ENCODE results near the gene FANK1. TPM values are rescaled to one million over a fixed set of nuclear protein-coding genes. Genes with fewer than 3 reads are reported as not detected.

Gene FANK1
- polyA plus RNA-seq, 3 donors = 0.20 TPM; not detected in 2

DNA sequence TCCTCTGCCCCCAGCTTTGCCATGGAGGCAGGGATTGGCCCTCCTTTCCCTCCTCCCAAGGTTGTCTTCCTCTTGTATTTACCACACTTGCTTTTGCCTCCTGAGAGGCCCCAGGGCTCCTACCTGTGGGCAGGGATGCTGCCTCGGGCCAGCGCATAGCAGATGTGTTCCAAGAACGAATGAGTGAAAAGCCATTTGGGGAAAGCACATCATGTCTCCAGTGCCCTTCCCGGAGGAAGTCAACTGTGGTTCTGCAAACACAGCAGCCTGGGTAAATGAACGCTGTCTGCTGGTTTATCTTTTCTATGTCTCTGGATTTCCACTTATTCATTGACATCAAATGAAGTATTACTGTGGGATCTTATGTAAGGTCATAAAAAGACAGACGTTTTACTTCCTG lies 161.7 kb downstream of the FANK1 start:
- no peaks in the 10 kb centered on the region for H3K4me1 Mint-ChIP-seq
- H3K4me3 Mint-ChIP-seq = peak overlapping the region in 1 of 2 donors; percentile 56
- H2AFZ ChIP-seq (ENCODE audit: insufficient read depth, low read depth, low read length, poor library complexity, severe bottlenecking) = no peak overlapping the region
- no peak overlapping the region for H3K9ac ChIP-seq (ENCODE audit: insufficient read depth, low read length, poor library complexity, severe bottlenecking)
- no peaks in the 10 kb centered on the region for H3K36me3 Mint-ChIP-seq
- H3K27ac Mint-ChIP-seq = no peak overlapping the region
- TF ChIP-seq, protein P1, sequence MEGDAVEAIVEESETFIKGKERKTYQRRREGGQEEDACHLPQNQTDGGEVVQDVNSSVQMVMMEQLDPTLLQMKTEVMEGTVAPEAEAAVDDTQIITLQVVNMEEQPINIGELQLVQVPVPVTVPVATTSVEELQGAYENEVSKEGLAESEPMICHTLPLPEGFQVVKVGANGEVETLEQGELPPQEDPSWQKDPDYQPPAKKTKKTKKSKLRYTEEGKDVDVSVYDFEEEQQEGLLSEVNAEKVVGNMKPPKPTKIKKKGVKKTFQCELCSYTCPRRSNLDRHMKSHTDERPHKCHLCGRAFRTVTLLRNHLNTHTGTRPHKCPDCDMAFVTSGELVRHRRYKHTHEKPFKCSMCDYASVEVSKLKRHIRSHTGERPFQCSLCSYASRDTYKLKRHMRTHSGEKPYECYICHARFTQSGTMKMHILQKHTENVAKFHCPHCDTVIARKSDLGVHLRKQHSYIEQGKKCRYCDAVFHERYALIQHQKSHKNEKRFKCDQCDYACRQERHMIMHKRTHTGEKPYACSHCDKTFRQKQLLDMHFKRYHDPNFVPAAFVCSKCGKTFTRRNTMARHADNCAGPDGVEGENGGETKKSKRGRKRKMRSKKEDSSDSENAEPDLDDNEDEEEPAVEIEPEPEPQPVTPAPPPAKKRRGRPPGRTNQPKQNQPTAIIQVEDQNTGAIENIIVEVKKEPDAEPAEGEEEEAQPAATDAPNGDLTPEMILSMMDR (IDR thresholded peaks at IDR 0.05) = no peak
- 80% methylated on average over 2 of the region's 6 CpGs for WGBS (ENCODE audit: insufficient coverage)
- H3K27me3 ChIP-seq (ENCODE audit: control insufficient read depth in 2 of 2, insufficient read depth in 2 of 2, low read length in 2 of 2) = peaks cover 0 to 6% of the 10 kb centered on the region in 2 donors
- no peaks in the 10 kb centered on the region for H3K36me3 ChIP-seq (replicated peaks in 1 of 2; ENCODE audit: control insufficient read depth in 1 of 2, insufficient read depth in 2 of 2, low read length in 2 of 2)
- DNase-seq = no peak
- intact Hi-C loops (cut with micrococcal nuclease) = no loop called here
- no peaks in the 10 kb centered on the region for H3K4me1 ChIP-seq (ENCODE audit: control insufficient read depth in 1 of 2, insufficient read depth in 2 of 2, low read length in 2 of 2)
- no peak overlapping the region for H3K4me2 ChIP-seq (replicated peaks; ENCODE audit: extremely low read depth, low read length, poor library complexity, severe bottlenecking)
- H3K9me3 ChIP-seq (replicated peaks in 1 of 2; ENCODE audit: control insufficient read depth in 1 of 2, insufficient read depth in 1 of 2, low read length in 2 of 2) = peaks cover 0 to 7% of the 10 kb centered on the region in 2 donors
- H3K4me3 ChIP-seq (replicated peaks in 1 of 3; ENCODE audit: low read depth in 2 of 3, low read length in 3 of 3) = no peak overlapping the region
- no peaks in the 10 kb centered on the region for H3K79me2 ChIP-seq (ENCODE audit: insufficient read depth, low read length)
- H3K9me3 Mint-ChIP-seq = peaks cover 0 to 3% (median 0%) of the 10 kb centered on the region in 7 donors
- no peak overlapping the region for H3K27ac ChIP-seq (ENCODE audit: low read depth in 1 of 2, low read length in 2 of 2)
- H3K27me3 Mint-ChIP-seq (ENCODE audit: low read depth in 3 of 3) = peaks cover 9 to 11% (median 10%) of the 10 kb centered on the region in 3 donors
- no peaks in the 10 kb centered on the region for H4K20me1 ChIP-seq (ENCODE audit: insufficient read depth, low read length)

- Mint-ChIP-seq H3K36me3 (no peaks in the 10 kb centered on the region), H3K27ac (no peak overlapping the region), H3K4me3 (peak overlapping the region in 1 of 2 donors; percentile 56), H3K4me1 (no peaks in the 10 kb centered on the region), H3K27me3 (ENCODE audit: low read depth in 3 of 3) (peaks cover 9 to 11% (median 10%) of the 10 kb centered on the region in 3 donors), H3K9me3 (peaks cover 0 to 3% (median 0%) of the 10 kb centered on the region in 7 donors)
- intact Hi-C loops (cut with micrococcal nuclease) = no loop called here
- Histone ChIP-seq H3K36me3 (replicated peaks in 1 of 2; ENCODE audit: control insufficient read depth in 1 of 2, insufficient read depth in 2 of 2, low read length in 2 of 2) (no peaks in the 10 kb centered on the region), H2AFZ (ENCODE audit: insufficient read depth, low read depth, low read length, poor library complexity, severe bottlenecking) (no peak overlapping the region), H3K27me3 (ENCODE audit: control insufficient read depth in 2 of 2, insufficient read depth in 2 of 2, low read length in 2 of 2) (peaks cover 0 to 6% of the 10 kb centered on the region in 2 donors), H3K79me2 (ENCODE audit: insufficient read depth, low read length) (no peaks in the 10 kb centered on the region), H3K4me2 (replicated peaks; ENCODE audit: extremely low read depth, low read length, poor library complexity, severe bottlenecking) (no peak overlapping the region), H3K9ac (ENCODE audit: insufficient read depth, low read length, poor library complexity, severe bottlenecking) (no peak overlapping the region), H3K27ac (ENCODE audit: low read depth in 1 of 2, low read length in 2 of 2) (no peak overlapping the region), H4K20me1 (ENCODE audit: insufficient read depth, low read length) (no peaks in the 10 kb centered on the region), H3K9me3 (replicated peaks in 1 of 2; ENCODE audit: control insufficient read depth in 1 of 2, insufficient read depth in 1 of 2, low read length in 2 of 2) (peaks cover 0 to 7% of the 10 kb centered on the region in 2 donors), H3K4me1 (ENCODE audit: control insufficient read depth in 1 of 2, insufficient read depth in 2 of 2, low read length in 2 of 2) (no peaks in the 10 kb centered on the region), H3K4me3 (replicated peaks in 1 of 3; ENCODE audit: low read depth in 2 of 3, low read length in 3 of 3) (no peak overlapping the region)
- 60% methylated on average over 4 of the region's 9 CpGs for WGBS (ENCODE audit: insufficient coverage)
- TF ChIP-seq, protein P1 (IDR thresholded peaks at IDR 0.05) = no peak
- no peak for DNase-seq
Measured at GRCh38 chr10:126058507-126058906, 162.1 kb downstream of the FANK1 start.

Small RNAs within 50 kb of the gene (small RNA-seq; reads per million reads assigned to genes)
- gene GNG10P1 (ENCODE audit: insufficient read length, low read depth) = not detected
- gene RF00017 (ENCODE audit: insufficient read length, low read depth) = not detected
- not detected for gene RNU2-42P (ENCODE audit: insufficient read length, low read depth)

Other genes with a start within 250 kb of the FANK1 start
- not detected for gene TEX36, start 213.4 kb upstream of the FANK1 start, polyA plus RNA-seq
- 10 to 100 TPM in 1 of 3 donors, 1 to 10 TPM in 2; 4.6 to 21.4 (median 5.3) TPM for gene EDRF1, start 176.9 kb upstream of the FANK1 start, polyA plus RNA-seq
- under 1 TPM in 1 of 3 donors, not detected in 2; 0.28 TPM for gene MMP21, start 120.7 kb upstream of the FANK1 start, polyA plus RNA-seq
- gene UROS, start 73.3 kb upstream of the FANK1 start, polyA plus RNA-seq = 10 to 100 TPM; 18.1 to 42.3 (median 39.8) TPM
- 10 to 100 TPM; 16.0 to 61.7 (median 59.3) TPM for gene BCCIP, start 73.0 kb upstream of the FANK1 start, polyA plus RNA-seq
- gene DHX32, start 15.3 kb upstream of the FANK1 start, polyA plus RNA-seq = 10 to 100 TPM in 2 of 3 donors, 1 to 10 TPM in 1; 6.0 to 20.5 (median 16.4) TPM

Measured in CD14-positive monocyte (primary cell).